CD4-positive, alpha-beta T cell (primary cell): Measurements from ENCODE around the gene IGF2BP2. TPM values are rescaled to one million over a fixed set of nuclear protein-coding genes. Genes with fewer than 3 reads are reported as not detected.
A peak's percentile ranks its signal among the peaks of the same experiment; 100 is the strongest.
"Not testable (repeated sequence)": the region's sequence is repeated elsewhere in the genome, so short reads cannot be mapped to it uniquely, and the experiment has no call there.

Source experiments
- ATAC-seq: fragments of 200-7000 bp; cut with Tn5 transposase; one replicate; pipeline ENCODE4 v1.10.0; 2022; ENCODE audit warnings: mild to moderate bottlenecking; ENCODE audit not compliant: poor library complexity
- CTCF ChIA-PET: fragments of 350-600 bp; sonication (Branson Sonifier 250); formaldehyde crosslinking; loops from one replicate; lab custom pipeline; 2021; ENCODE audit warnings: antibody characterized with exemption, inconsistent platforms; lab: Charles Lee
- POLR2A ChIA-PET: fragments of 350-600 bp; sonication (Branson Sonifier 250); formaldehyde crosslinking; loops from one replicate; lab custom pipeline; 2021; ENCODE audit warnings: antibody characterized with exemption, inconsistent platforms; lab: Charles Lee
- DNase-seq, 14 experiments: peaks; one replicate each; pipeline ENCODE4 v3.0.0-alpha.2; 2013 to 2020; ENCODE audit warnings: mixed read lengths in 2 of 14
- H3K27ac ChIP-seq, 2 donors: one replicate each; pipeline versions ENCODE4 v1.5.1 to v1.7.0; 2013; ENCODE audit warnings: low read length in 2 of 2, low read depth in 1 of 2, mild to moderate bottlenecking in 1 of 2
- H3K27me3 ChIP-seq, 2 experiments: 1 replicate in 1 of 2; 2 replicates in 1 of 2; pipeline versions ENCODE4 v1.6.1 to v1.7.0; 2013; ENCODE audit warnings: low read length in 2 of 2, control low read depth in 1 of 2, mild to moderate bottlenecking in 1 of 2, moderate library complexity in 1 of 2; ENCODE audit not compliant: insufficient read depth in 2 of 2, control insufficient read depth in 1 of 2
- H3K36me3 ChIP-seq: one replicate; pipeline ENCODE4 v1.6.1; 2013; ENCODE audit warnings: low read length, control low read depth; ENCODE audit not compliant: insufficient read depth
- H3K4me1 ChIP-seq: one replicate; pipeline ENCODE4 v1.6.1; 2013; ENCODE audit warnings: low read length, control low read depth; ENCODE audit not compliant: insufficient read depth
- H3K4me3 ChIP-seq: one replicate; pipeline ENCODE4 v1.5.1; 2013; ENCODE audit warnings: mild to moderate bottlenecking, low read length, moderate library complexity
- H3K9me3 ChIP-seq, 2 experiments: 1 replicate in 1 of 2; 2 replicates in 1 of 2; pipeline versions ENCODE4 v1.6.1 to v1.7.0; 2013; ENCODE audit warnings: low read length in 2 of 2, mild to moderate bottlenecking in 2 of 2, control low read depth in 1 of 2, moderate library complexity in 1 of 2; ENCODE audit not compliant: control insufficient read depth in 1 of 2, insufficient read depth in 1 of 2
- H3K27ac Mint-ChIP-seq: one replicate; pipeline ENCODE4 v1.8.0; 2020; ENCODE audit warnings: mixed read lengths
- H3K27me3 Mint-ChIP-seq: one replicate; pipeline ENCODE4 v1.8.0; 2021; ENCODE audit warnings: mixed read lengths
- H3K36me3 Mint-ChIP-seq: one replicate; pipeline ENCODE4 v1.8.0; 2021; ENCODE audit warnings: low read depth, mixed read lengths
- H3K4me1 Mint-ChIP-seq: one replicate; pipeline ENCODE4 v1.8.0; 2021; ENCODE audit warnings: low read depth, mixed read lengths
- H3K4me3 Mint-ChIP-seq: one replicate; pipeline ENCODE4 v1.8.0; 2020; ENCODE audit warnings: mild to moderate bottlenecking, mixed read lengths
- H3K9me3 Mint-ChIP-seq: one replicate; pipeline ENCODE4 v1.8.0; 2020; ENCODE audit warnings: mixed read lengths
- CTCF ChIP-seq: fragments of 200-600 bp; IDR thresholded peaks from one replicate; pipeline ENCODE4 v1.8.0; 2022; ENCODE audit warnings: antibody characterized with exemption, mild to moderate bottlenecking
- intact Hi-C, 2 experiments: fragments of 100-400 bp; cut with DNase I in 1 of 2; cut with micrococcal nuclease in 1 of 2; formaldehyde crosslinking; loops; one replicate each; pipeline versions ENCODE4 v1.15.1 to v1.9.0; 2023 to 2025; cut with DNase I, micrococcal nuclease
- total RNA-seq, 174 experiments: library from RNA in 2 of 174; stranded (reverse) in 2 of 174; gene quantifications; one replicate each; pipeline ENCODE4 v1.2.3 and lab custom pipeline; 2021 to 2026

Gene IGF2BP2
- total RNA-seq, 2 experiments from 2014 or later = 0.25 to 0.50 TPM

- no peaks in the 10 kb centered on the region for H3K36me3 ChIP-seq
- no peak for TF ChIP-seq CTCF
- ATAC-seq (no peak), DNase-seq (no peak)
- H3K4me1 ChIP-seq = no peaks in the 10 kb centered on the region
- Mint-ChIP-seq H3K27me3 (peaks cover under 1% of the 10 kb centered on the region), H3K4me3 (no peak overlapping the region), H3K4me1 (no peaks in the 10 kb centered on the region), H3K9me3 (no peaks in the 10 kb centered on the region), H3K36me3 (no peaks in the 10 kb centered on the region), H3K27ac (no peak overlapping the region)
- no peaks in the 10 kb centered on the region for H3K27me3 ChIP-seq
- H3K4me3 ChIP-seq = no peak overlapping the region
- CTCF ChIA-PET = no interaction called here
- H3K27ac ChIP-seq = no peak overlapping the region
- intact Hi-C loops = no loop called here
- POLR2A ChIA-PET = interaction anchor here (2.1 kb wide), 1 partner anchor 9 kb away, joined by 6 read pairs; no protein-coding TSS in a partner anchor
- H3K9me3 ChIP-seq = no peaks in the 10 kb centered on the region
Measured at GRCh38 chr3:185813205-185813604, 11.6 kb downstream of the IGF2BP2 start.

- Histone ChIP-seq H3K27me3 (no peaks in the 10 kb centered on the region), H3K36me3 (no peaks in the 10 kb centered on the region), H3K27ac (no peak overlapping the region), H3K4me1 (no peaks in the 10 kb centered on the region), H3K4me3 (no peak overlapping the region), H3K9me3 (no peaks in the 10 kb centered on the region)
- peak in 2 of 14 experiments; percentile 30 to 54 for DNase-seq
- ATAC-seq = no peak
- Mint-ChIP-seq H3K27ac (no peak overlapping the region), H3K9me3 (no peaks in the 10 kb centered on the region), H3K4me1 (no peaks in the 10 kb centered on the region), H3K27me3 (no peaks in the 10 kb centered on the region), H3K4me3 (no peak overlapping the region), H3K36me3 (no peaks in the 10 kb centered on the region)
- POLR2A ChIA-PET = no interaction called here
- CTCF ChIA-PET = no interaction called here
- intact Hi-C loops = no loop called here
- TF ChIP-seq CTCF = no peak
Measured at GRCh38 chr3:185807445-185808068, 17.3 kb downstream of the IGF2BP2 start.

GRCh38 chr3:185798831-185799110 is 26.1 kb downstream of the IGF2BP2 start:
- H3K9me3 ChIP-seq, H3K36me3 ChIP-seq, H3K27me3 ChIP-seq, POLR2A ChIA-PET, H3K27ac ChIP-seq, H3K36me3 Mint-ChIP-seq, H3K4me1 ChIP-seq, DNase-seq, CTCF ChIA-PET, ATAC-seq, H3K27ac Mint-ChIP-seq, H3K9me3 Mint-ChIP-seq, intact Hi-C loops, H3K4me3 Mint-ChIP-seq, H3K4me1 Mint-ChIP-seq, H3K4me3 ChIP-seq: not testable (repeated sequence)
- peaks cover 18% of the 10 kb centered on the region for H3K27me3 Mint-ChIP-seq
